Psoas muscle (tissue), 8 donors: Measurements from ENCODE around the gene SLC35F2. TPM values are rescaled to one million over a fixed set of nuclear protein-coding genes. Genes with fewer than 3 reads are reported as not detected.

Source experiments
- ATAC-seq, 4 donors: fragments of 200-7000 bp; cut with Tn5 transposase; one replicate each; pipeline ENCODE4 v1.9.1; 2020; ENCODE audit warnings: moderate library complexity in 3 of 4, mild to moderate bottlenecking in 2 of 4
- DNase-seq, 2 donors: peaks; one replicate each; pipeline ENCODE4 v3.0.0-alpha.2; 2020
- H3K27ac ChIP-seq: fragments of 200-600 bp; one replicate; pipeline ENCODE4 v1.8.0; 2022
- H3K27me3 ChIP-seq, 3 donors: fragments of 200-600 bp in 1 of 3; one replicate each; pipeline versions ENCODE4 v1.6.1 to v1.8.0; 2013 to 2022; ENCODE audit warnings: low read length in 2 of 3, mild to moderate bottlenecking in 2 of 3, moderate library complexity in 1 of 3; ENCODE audit not compliant: insufficient read depth in 3 of 3
- H3K36me3 ChIP-seq, 2 donors: fragments of 200-600 bp in 1 of 2; one replicate each; pipeline versions ENCODE4 v1.6.1 to v1.8.0; 2013 to 2022; ENCODE audit warnings: low read depth in 1 of 2, mild to moderate bottlenecking in 1 of 2, moderate library complexity in 1 of 2; ENCODE audit not compliant: insufficient read depth in 1 of 2
- H3K4me1 ChIP-seq: fragments of 200-600 bp; one replicate; pipeline ENCODE4 v1.8.0; 2022
- H3K4me3 ChIP-seq: fragments of 200-600 bp; one replicate; pipeline ENCODE4 v1.8.0; 2022; ENCODE audit warnings: mild to moderate bottlenecking
- H3K9me3 ChIP-seq: fragments of 200-600 bp; one replicate; pipeline ENCODE4 v1.8.0; 2022
- WGBS, 3 donors: extraction: QIAGEN DNeasy Blood & Tissue Kit; methylation state at CpG; one replicate each; pipeline versions ENCODE4 v1.1.6 to v1.1.7; 2013; 5-methylcytosine and 5-hydroxymethylcytosine counted together
- intact Hi-C, 2 donors: fragments of 100-400 bp; cut with DNase I; formaldehyde crosslinking; loops; one replicate each; pipeline versions ENCODE4 v1.11.0 to v1.14.2; 2022
- polyA plus RNA-seq, 3 donors: library from polyadenylated mRNA; stranded (reverse); fragments of 200-250 nt; gene quantifications; one replicate each; pipeline ENCODE4 v1.2.3, GENCODE V29; 2013
- total RNA-seq, 4 donors: library from RNA; stranded (reverse); fragmentation: NEBNext Ultra II Directional in 2 of 4; extraction: Animal tissue kit (Norgen Biotek cat#: 25700) in 2 of 4; gene quantifications; one replicate each; pipeline versions ENCODE4 v1.2.1 to v1.2.4, GENCODE V29; 2021 to 2023
- TF ChIP-seq, protein P1 (sequence below): fragments of 200-600 bp; IDR thresholded peaks from one replicate; pipeline ENCODE4 v1.8.0; 2022; ENCODE audit warnings: antibody characterized with exemption
- donor health status: healthy with polysubstance abuse.
- donor health status: DM: no; HTN: no; CAD: no; lungs with moderate emphysema.
- donor health status: Bipolar disorder and iron deficiency.
- donor health status: healthy.
- donor health status: DM: yes; HTN: yes; CAD: no.
- donor health status: DM: no; HTN: no; CAD: no.
- donor health status: DM: no; HTN: no; CAD: no.
- donor health status: DM: yes; HTN: yes; CAD: no.

Gene SLC35F2
- total and polyA plus RNA-seq, 7 donors, result 0.37 to 1.7 (median 0.70) TPM

- TF ChIP-seq, protein P1, sequence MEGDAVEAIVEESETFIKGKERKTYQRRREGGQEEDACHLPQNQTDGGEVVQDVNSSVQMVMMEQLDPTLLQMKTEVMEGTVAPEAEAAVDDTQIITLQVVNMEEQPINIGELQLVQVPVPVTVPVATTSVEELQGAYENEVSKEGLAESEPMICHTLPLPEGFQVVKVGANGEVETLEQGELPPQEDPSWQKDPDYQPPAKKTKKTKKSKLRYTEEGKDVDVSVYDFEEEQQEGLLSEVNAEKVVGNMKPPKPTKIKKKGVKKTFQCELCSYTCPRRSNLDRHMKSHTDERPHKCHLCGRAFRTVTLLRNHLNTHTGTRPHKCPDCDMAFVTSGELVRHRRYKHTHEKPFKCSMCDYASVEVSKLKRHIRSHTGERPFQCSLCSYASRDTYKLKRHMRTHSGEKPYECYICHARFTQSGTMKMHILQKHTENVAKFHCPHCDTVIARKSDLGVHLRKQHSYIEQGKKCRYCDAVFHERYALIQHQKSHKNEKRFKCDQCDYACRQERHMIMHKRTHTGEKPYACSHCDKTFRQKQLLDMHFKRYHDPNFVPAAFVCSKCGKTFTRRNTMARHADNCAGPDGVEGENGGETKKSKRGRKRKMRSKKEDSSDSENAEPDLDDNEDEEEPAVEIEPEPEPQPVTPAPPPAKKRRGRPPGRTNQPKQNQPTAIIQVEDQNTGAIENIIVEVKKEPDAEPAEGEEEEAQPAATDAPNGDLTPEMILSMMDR, result no peak
- Histone ChIP-seq H3K36me3 (no peaks in the 10 kb centered on the region), H3K9me3 (no peaks in the 10 kb centered on the region), H3K27me3 (no peaks in the 10 kb centered on the region), H3K4me3 (no peak overlapping the region), H3K4me1 (no peaks in the 10 kb centered on the region), H3K27ac (no peak overlapping the region)
- intact Hi-C loops, result no loop called here
- no peak for DNase-seq
- no peak for ATAC-seq
- 72 to 81% (median 75%) methylated on average over 4 of the region's 4 CpGs for WGBS, 3 donors
Observed at GRCh38 chr11:107851704-107852310, 6.8 kb downstream of the SLC35F2 start.

GRCh38 chr11:107849790-107850189 lies 8.8 kb downstream of the SLC35F2 start:
- DNase-seq (no peak), ATAC-seq (no peak)
- TF ChIP-seq, protein P1, result no peak
- Histone ChIP-seq H3K4me1 (no peaks in the 10 kb centered on the region), H3K27ac (no peak overlapping the region), H3K36me3 (no peaks in the 10 kb centered on the region), H3K4me3 (no peak overlapping the region), H3K9me3 (no peaks in the 10 kb centered on the region), H3K27me3 (no peaks in the 10 kb centered on the region)
- intact Hi-C loops, result no loop called here

- H3K27ac ChIP-seq, result no peak overlapping the region
Observed at GRCh38 chr11:107848345-107848744, 10.2 kb downstream of the SLC35F2 start.

GRCh38 chr11:107847184-107847583 lies 11.4 kb downstream of the SLC35F2 start:
- ATAC-seq (no peak), DNase-seq (no peak)
- Histone ChIP-seq H3K27me3 (no peaks in the 10 kb centered on the region), H3K27ac (no peak overlapping the region), H3K4me3 (no peak overlapping the region), H3K36me3 (no peaks in the 10 kb centered on the region), H3K4me1 (no peaks in the 10 kb centered on the region), H3K9me3 (no peaks in the 10 kb centered on the region)
- TF ChIP-seq, protein P1, result no peak
- intact Hi-C loops, result no loop called here
- 97 to 99% (median 98%) methylated on average over 2 of the region's 2 CpGs for WGBS, 3 donors

More at GRCh38 chr11:107848345-107848744, 10.2 kb downstream of the SLC35F2 start:
- 49 to 71% (median 50%) methylated on average over 1 of the region's 1 CpG for WGBS, 3 donors
- TF ChIP-seq, protein P1, result no peak
- Histone ChIP-seq H3K36me3 (no peaks in the 10 kb centered on the region), H3K27me3 (no peaks in the 10 kb centered on the region), H3K4me1 (no peaks in the 10 kb centered on the region), H3K9me3 (no peaks in the 10 kb centered on the region), H3K4me3 (no peak overlapping the region)
- intact Hi-C loops, result no loop called here
- no peak for ATAC-seq
- DNase-seq, result no peak

GRCh38 chr11:107844041-107844440 lies 14.5 kb downstream of the SLC35F2 start:
- H3K4me3 ChIP-seq, result no peak overlapping the region
- H3K9me3 ChIP-seq, result no peaks in the 10 kb centered on the region
- no peaks in the 10 kb centered on the region for H3K27me3 ChIP-seq
- 91 to 94% (median 93%) methylated on average over 7 of the region's 7 CpGs for WGBS, 3 donors
- no peaks in the 10 kb centered on the region for H3K36me3 ChIP-seq
- DNase-seq (no peak), ATAC-seq (no peak)
- TF ChIP-seq, protein P1, result no peak
- peaks cover 4% of the 10 kb centered on the region for H3K4me1 ChIP-seq
- intact Hi-C loops, result no loop called here
- H3K27ac ChIP-seq, result no peak overlapping the region
